H1 (cell line): Measurements from ENCODE around the gene ADGRG1. TPM values are rescaled to one million over a fixed set of nuclear protein-coding genes. Genes with fewer than 3 reads are reported as not detected.

ENCODE experiments used
- CTCF ChIA-PET: fragments of 300-600 bp; sonication (Branson Sonifier 250); formaldehyde crosslinking; loops from one replicate; lab custom pipeline; 2021; ENCODE audit not compliant: partially characterized antibody; lab: Charles Lee
- POLR2A ChIA-PET: fragments of 300-600 bp; sonication (Branson Sonifier 250); formaldehyde crosslinking; loops from one replicate; lab custom pipeline; 2021; ENCODE audit warnings: inconsistent platforms; ENCODE audit not compliant: partially characterized antibody; lab: Charles Lee
- DNase-seq, 2 experiments: peaks; one replicate each; pipeline versions ENCODE4 v3.0.0 to v3.0.0-alpha.2; 2010 to 2022; ENCODE audit warnings: low spot score in 2 of 2, low read depth in 1 of 2, mixed read lengths in 1 of 2
- FAIRE-seq: peaks from 2 replicates; lab custom pipeline; 2011; peaks lifted over from hg19 to GRCh38; lab: Jason Lieb, UNC
- H2AFZ ChIP-seq: 2 replicates; pipeline ENCODE4 v1.8.1; 2012; ENCODE audit warnings: low read length, inconsistent platforms
- H2AK5ac ChIP-seq: 2 replicates; pipeline ENCODE4 v1.6.1; 2013; ENCODE audit warnings: low read depth, low read length
- H2BK120ac ChIP-seq: replicated peaks from 2 replicates; pipeline ENCODE3; 2013; ENCODE audit warnings: low read depth, low read length, inconsistent platforms
- H2BK12ac ChIP-seq: 2 replicates; pipeline ENCODE4 v1.6.1; 2013; ENCODE audit warnings: low read depth, low read length
- H2BK15ac ChIP-seq: 2 replicates; pipeline ENCODE4 v1.6.1; 2013; ENCODE audit warnings: low read length
- H2BK20ac ChIP-seq: 2 replicates; pipeline ENCODE4 v1.6.1; 2013; ENCODE audit warnings: low read length
- H2BK5ac ChIP-seq: 2 replicates; pipeline ENCODE4 v1.6.1; 2013; ENCODE audit warnings: low read depth, low read length
- H3K14ac ChIP-seq: 2 replicates; pipeline ENCODE4 v1.6.1; 2013; ENCODE audit warnings: inconsistent platforms; ENCODE audit not compliant: insufficient read length
- H3K18ac ChIP-seq: 2 replicates; pipeline ENCODE4 v1.6.1; 2013; ENCODE audit warnings: low read length; ENCODE audit errors: extremely low read depth
- H3K23ac ChIP-seq: 2 replicates; pipeline ENCODE4 v1.6.1; 2013; ENCODE audit warnings: inconsistent platforms; ENCODE audit not compliant: insufficient read length
- H3K23me2 ChIP-seq: 2 replicates; pipeline ENCODE4 v1.6.1; 2013; ENCODE audit warnings: low read depth, low read length
- H3K27ac ChIP-seq: 2 replicates; pipeline ENCODE4 v1.6.1; 2011; ENCODE audit warnings: low read depth, low read length, inconsistent platforms
- H3K27me3 ChIP-seq, 4 experiments: replicated peaks in 1 of 4; 1 replicate in 1 of 4; 2 replicates in 3 of 4; pipeline versions ENCODE4 v1.6.1 to v1.8.1; 2011 to 2013; ENCODE audit warnings: low read length in 3 of 4, mild to moderate bottlenecking in 3 of 4, inconsistent platforms in 2 of 4, mixed read lengths in 2 of 4, moderate library complexity in 1 of 4; ENCODE audit not compliant: control insufficient read depth in 3 of 4, insufficient read depth in 3 of 4; ENCODE audit errors: extremely low read depth in 1 of 4
- H3K36me3 ChIP-seq, 4 experiments: 2 replicates each; pipeline versions ENCODE4 v1.6.1 to v1.8.1; 2011 to 2013; ENCODE audit warnings: mild to moderate bottlenecking in 4 of 4, low read length in 3 of 4, moderate library complexity in 2 of 4, control low read depth in 1 of 4, inconsistent platforms in 1 of 4; ENCODE audit not compliant: insufficient read depth in 4 of 4, control insufficient read depth in 2 of 4
- H3K4ac ChIP-seq: replicated peaks from 2 replicates; pipeline ENCODE3; 2013; ENCODE audit warnings: low read length, low read depth, mixed read lengths, inconsistent platforms; ENCODE audit not compliant: insufficient read length
- H3K4me1 ChIP-seq, 4 experiments: replicated peaks in 1 of 4; 1 replicate in 1 of 4; 2 replicates in 3 of 4; pipeline versions ENCODE4 v1.6.1 to v1.8.1; 2011 to 2013; ENCODE audit warnings: low read length in 3 of 4, inconsistent platforms in 2 of 4, mixed read lengths in 1 of 4; ENCODE audit not compliant: insufficient read depth in 4 of 4, control insufficient read depth in 3 of 4
- H3K4me2 ChIP-seq, 2 experiments: 2 replicates each; pipeline versions ENCODE4 v1.6.1 to v1.8.1; 2011 to 2013; ENCODE audit warnings: low read depth in 2 of 2, low read length in 2 of 2, control low read depth in 1 of 2, inconsistent platforms in 1 of 2, mild to moderate bottlenecking in 1 of 2; ENCODE audit not compliant: insufficient read depth in 1 of 2
- H3K4me3 ChIP-seq, 4 experiments: fragments of 200-600, 300-600 bp in 1 of 4; sonication (generic), shearing (Covaris generic), sonication (Bioruptor Twin) in 1 of 4; 2 replicates each; pipeline versions ENCODE4 v1.5.1 to v1.8.1; 2011 to 2016; ENCODE audit warnings: low read length in 4 of 4, low read depth in 3 of 4, control low read depth in 2 of 4, inconsistent platforms in 2 of 4, mild to moderate bottlenecking in 2 of 4, mixed read lengths in 1 of 4, moderate library complexity in 1 of 4; ENCODE audit not compliant: insufficient read depth in 2 of 4; ENCODE audit errors: extremely low read depth in 1 of 4
- H3K56ac ChIP-seq: replicated peaks from 2 replicates; pipeline ENCODE3; 2013; ENCODE audit warnings: low read depth, mild to moderate bottlenecking, mixed read lengths, low read length, inconsistent platforms; ENCODE audit not compliant: insufficient read length
- H3K79me1 ChIP-seq: 2 replicates; pipeline ENCODE4 v1.6.1; 2013; ENCODE audit warnings: low read depth, low read length, control low read depth
- H3K79me2 ChIP-seq, 2 experiments: 2 replicates each; pipeline versions ENCODE4 v1.6.1 to v1.8.1; 2012 to 2013; ENCODE audit warnings: low read length in 2 of 2, mild to moderate bottlenecking in 2 of 2, inconsistent platforms in 1 of 2; ENCODE audit not compliant: insufficient read depth in 2 of 2, control insufficient read depth in 1 of 2
- H3K9ac ChIP-seq, 4 experiments: replicated peaks in 1 of 4; 1 replicate in 1 of 4; 2 replicates in 3 of 4; pipeline versions ENCODE4 v1.6.1 to v1.8.1; 2011 to 2013; ENCODE audit warnings: low read depth in 3 of 4, low read length in 3 of 4, control low read depth in 2 of 4, mild to moderate bottlenecking in 2 of 4, moderate library complexity in 2 of 4, inconsistent platforms in 1 of 4; ENCODE audit errors: extremely low read depth in 1 of 4
- H3K9me3 ChIP-seq, 2 experiments: 2 replicates each; pipeline versions ENCODE4 v1.6.1 to v1.8.1; 2012 to 2013; ENCODE audit warnings: mild to moderate bottlenecking in 2 of 2, moderate library complexity in 2 of 2, control low read depth in 1 of 2, inconsistent platforms in 1 of 2, low read depth in 1 of 2, low read length in 1 of 2, mixed read lengths in 1 of 2; ENCODE audit not compliant: insufficient read depth in 2 of 2
- H4K20me1 ChIP-seq, 2 experiments: replicated peaks in 1 of 2; 2 replicates each; pipeline versions ENCODE3 to v1.8.1; 2011 to 2013; ENCODE audit warnings: inconsistent platforms in 2 of 2, low read length in 2 of 2, mild to moderate bottlenecking in 1 of 2; ENCODE audit not compliant: insufficient read depth in 2 of 2, control insufficient read depth in 1 of 2
- H4K5ac ChIP-seq: 2 replicates; pipeline ENCODE4 v1.6.1; 2013; ENCODE audit warnings: low read length, low read depth, mixed read lengths, inconsistent platforms; ENCODE audit not compliant: insufficient read length
- H4K8ac ChIP-seq: 2 replicates; pipeline ENCODE4 v1.8.0; 2013; ENCODE audit warnings: mild to moderate bottlenecking, moderate library complexity, low read length, inconsistent platforms; ENCODE audit not compliant: insufficient read depth; ENCODE audit errors: extremely low read depth
- H4K91ac ChIP-seq: replicated peaks from 2 replicates; pipeline ENCODE3; 2013; ENCODE audit warnings: low read length, mixed read lengths, inconsistent platforms; ENCODE audit not compliant: insufficient read length
- ATF3 ChIP-seq: IDR thresholded peaks from 2 replicates; pipeline ENCODE4 v1.6.1; 2011; ENCODE audit warnings: low read depth, mild to moderate bottlenecking, low read length; ENCODE audit not compliant: insufficient read depth
- CHD2 ChIP-seq: IDR thresholded peaks from 2 replicates; pipeline ENCODE4 v1.6.1; 2012; ENCODE audit warnings: low read length, improper control_type of control experiment
- EP300 ChIP-seq, 2 experiments: IDR thresholded peaks; 1 replicate in 1 of 2; 2 replicates in 1 of 2; pipeline ENCODE4 v1.6.1; 2011 to 2012; ENCODE audit warnings: low read depth in 2 of 2, low read length in 2 of 2, mild to moderate bottlenecking in 2 of 2, borderline replicate concordance in 1 of 2, inconsistent platforms in 1 of 2, moderate library complexity in 1 of 2
- GABPA ChIP-seq: IDR thresholded peaks from 2 replicates; pipeline ENCODE4 v1.6.1; 2011; ENCODE audit warnings: mild to moderate bottlenecking, low read length, moderate library complexity, borderline replicate concordance; ENCODE audit not compliant: insufficient read depth
- NANOG ChIP-seq: IDR thresholded peaks from 2 replicates; pipeline ENCODE4 v1.6.1; 2011; ENCODE audit warnings: low read length, low read depth, mild to moderate bottlenecking, inconsistent platforms; ENCODE audit not compliant: insufficient read depth, poor library complexity, severe bottlenecking
- PHF8 ChIP-seq: fragments of 200-600 bp; sonication (generic); conservative IDR thresholded peaks from 2 replicates; pipeline ENCODE4 v1.7.1; 2012; ENCODE audit warnings: low read depth, mild to moderate bottlenecking, inconsistent platforms, low read length, moderate library complexity
- RNF2 ChIP-seq: fragments of 200-900, 300-1000 bp; sonication (generic); IDR thresholded peaks from 2 replicates; pipeline ENCODE4 v1.7.1; 2016; ENCODE audit warnings: borderline replicate concordance, low read depth, mild to moderate bottlenecking, antibody characterized with exemption, low read length; ENCODE audit not compliant: poor library complexity, severe bottlenecking; ENCODE audit errors: missing control alignments
- SP1 ChIP-seq: IDR thresholded peaks from 2 replicates; pipeline ENCODE4 v1.6.1; 2011; ENCODE audit warnings: low read depth, low read length
- SP4 ChIP-seq: IDR thresholded peaks from 2 replicates; pipeline ENCODE4 v1.6.1; 2012; ENCODE audit warnings: low read length, inconsistent platforms
- SRF ChIP-seq: IDR thresholded peaks from 2 replicates; pipeline ENCODE4 v1.6.1; 2011; ENCODE audit warnings: mild to moderate bottlenecking, low read depth, low read length, moderate library complexity
- TBP ChIP-seq: IDR thresholded peaks from 2 replicates; pipeline ENCODE4 v1.6.1; 2011; ENCODE audit warnings: low read depth, low read length, improper control_type of control experiment
- USF2 ChIP-seq: IDR thresholded peaks from 2 replicates; pipeline ENCODE4 v1.6.1; 2011; ENCODE audit warnings: low read length, improper control_type of control experiment
- WGBS, 2 experiments: shearing (Covaris generic) in 1 of 2; methylation state at CpG; one replicate each; pipeline versions ENCODE4 v1.1.6 to v1.1.7; 2013 to 2015; ENCODE audit warnings: low lambda C conversion rate in 2 of 2, mixed read lengths in 2 of 2, inconsistent platforms in 1 of 2, low coverage in 1 of 2, missing lambda C conversion rate in 1 of 2; ENCODE audit not compliant: insufficient replicate concordance in 2 of 2, insufficient coverage in 1 of 2, insufficient read length in 1 of 2; ENCODE audit errors: extremely low coverage in 1 of 2, missing lambda C conversion rate in 1 of 2; 5-methylcytosine and 5-hydroxymethylcytosine counted together
- polyA plus RNA-seq, 7 experiments: library from polyadenylated mRNA; depleted of rRNA in 3 of 7; stranded (reverse) in 5 of 7; unstranded in 2 of 7; fragments of >200 nt in 5 of 7; fragments of 200-250 nt in 2 of 7; gene quantifications; 1 replicate in 5 of 7; 2 replicates in 1 of 7; 4 replicates in 1 of 7; pipeline versions ENCODE4 v1.2.1 to v1.2.3, GENCODE V29; 2011 to 2013; ENCODE audit warnings: missing spikeins in 2 of 7, mixed read lengths in 2 of 7
- total RNA-seq: library from RNA; stranded (reverse); fragmentation: NEBNext Ultra II Directional; extraction: Animal tissue kit (Norgen Biotek cat#: 25700); gene quantifications from 2 replicates; pipeline ENCODE4 v1.2.1, GENCODE V29; 2021

The ADGRG1 gene
- total and polyA plus RNA-seq, 2 of the 8 experiments (the other 6 are each of a cell fraction or from before 2014, with no cell fraction given) = 1.3 to 2.6 TPM

GRCh38 chr16:57685633-57686032, 57.2 kb downstream of the ADGRG1 start:
- WGBS, 2 experiments = 89% methylated on average over 11 of the region's 11 CpGs; no CpG with 5 or more reads in 1 of the 2 experiments
- TF ChIP-seq USF2 (no peak), TBP (no peak), SP4 (no peak), PHF8 (no peak), SRF (no peak), SP1 (no peak), GABPA (no peak), RNF2 (no peak), ATF3 (no peak), EP300 (IDR thresholded peaks at IDR 0.05; ENCODE audit: borderline replicate concordance in 1 of 2, low read depth in 2 of 2, low read length in 2 of 2) (no peak), CHD2 (no peak), NANOG (no peak)

More at GRCh38 chr16:57685633-57686032, 57.2 kb downstream of the ADGRG1 start:
- H4K20me1 ChIP-seq = no peaks in the 10 kb centered on the region
- no peak overlapping the region for H2BK5ac ChIP-seq
- no peaks in the 10 kb centered on the region for H3K79me2 ChIP-seq
- H2BK12ac ChIP-seq = no peak overlapping the region
- 0 out of 2 replicates have a peak overlapping the region, but pooled peaks have one; percentile 63 for H2BK15ac ChIP-seq
- no peak overlapping the region for H3K9ac ChIP-seq
- peaks cover 0 to 7% (median under 1%) of the 10 kb centered on the region in 4 experiments; a peak in 1 of 7 replicates for H3K4me1 ChIP-seq
- H2BK120ac ChIP-seq = no peak overlapping the region
- no peak overlapping the region for H3K4me2 ChIP-seq
- CTCF ChIA-PET = interaction anchor here (1.0 to 1.2 kb wide), 2 partner anchors 17 to 94 kb away, joined by 3 read pairs; no protein-coding TSS in a partner anchor
- no peaks in the 10 kb centered on the region for H3K23me2 ChIP-seq
- no peak overlapping the region for H3K56ac ChIP-seq
- DNase-seq (no peak), FAIRE-seq (no peak)
- H4K91ac ChIP-seq = no peak overlapping the region
- H3K79me1 ChIP-seq = no peaks in the 10 kb centered on the region
- H4K5ac ChIP-seq = no peak overlapping the region
- H3K36me3 ChIP-seq = no peaks in the 10 kb centered on the region
- no peak overlapping the region for H3K18ac ChIP-seq
- H3K4me3 ChIP-seq = no peak overlapping the region
- POLR2A ChIA-PET = interaction anchor here (1.5 kb wide), 1 partner anchor 9 kb away, joined by 4 read pairs; no protein-coding TSS in a partner anchor
- no peak overlapping the region for H2BK20ac ChIP-seq
- no peaks in the 10 kb centered on the region for H3K9me3 ChIP-seq
- H3K23ac ChIP-seq = no peak overlapping the region
- no peak overlapping the region for H3K4ac ChIP-seq
- no peak overlapping the region for H2AK5ac ChIP-seq
- H3K27me3 ChIP-seq = no peaks in the 10 kb centered on the region
- no peak overlapping the region for H3K14ac ChIP-seq
- H3K27ac ChIP-seq = no peak overlapping the region; the same call in 1 of the 2 replicates
- no peak overlapping the region for H2AFZ ChIP-seq
- no peak overlapping the region for H4K8ac ChIP-seq
